Uterus (tissue), 4 donors: ENCODE results near the gene PPP1R7. TPM values are rescaled to one million over a fixed set of nuclear protein-coding genes. Genes with fewer than 3 reads are reported as not detected.

Experiments used
- DNase-seq, 2 donors: peaks; one replicate each; pipeline ENCODE4 v3.0.0-alpha.2; 2019 to 2020
- H3K27ac ChIP-seq, 2 donors: fragments of 200-600 bp; sonication (generic); 1 replicate in 1 of 2; 2 replicates in 1 of 2; pipeline ENCODE4 v1.5.1; 2016 to 2018
- H3K27me3 ChIP-seq, 2 donors: fragments of 200-600 bp; sonication (generic); one replicate each; pipeline ENCODE4 v1.5.1; 2018 to 2019; ENCODE audit warnings: control low read depth in 1 of 2
- H3K36me3 ChIP-seq, 2 donors: fragments of 200-600 bp; sonication (generic); one replicate each; pipeline ENCODE4 v1.5.1; 2019; ENCODE audit warnings: control low read depth in 1 of 2
- H3K4me1 ChIP-seq, 2 donors: fragments of 200-600 bp; sonication (generic); one replicate each; pipeline ENCODE4 v1.5.1; 2018 to 2019; ENCODE audit warnings: control low read depth in 1 of 2
- H3K4me3 ChIP-seq, 2 donors: fragments of 200-600 bp; sonication (generic); 1 replicate in 1 of 2; 2 replicates in 1 of 2; pipeline ENCODE4 v1.5.1; 2018 to 2019; ENCODE audit warnings: mild to moderate bottlenecking in 1 of 2
- H3K9me3 ChIP-seq, 2 donors: fragments of 200-600 bp; sonication (generic); one replicate each; pipeline ENCODE4 v1.5.1; 2019; ENCODE audit warnings: control low read depth in 1 of 2
- POLR2A ChIP-seq, 2 donors: fragments of 450-650 bp; IDR thresholded peaks; one replicate each; pipeline ENCODE4 v1.6.1; 2016; ENCODE audit warnings: antibody characterized with exemption in 2 of 2, mild to moderate bottlenecking in 1 of 2, moderate library complexity in 1 of 2
- intact Hi-C: fragments of 100-400 bp; cut with DNase I; formaldehyde crosslinking; loops from one replicate; pipeline ENCODE4 v1.15.1; 2023; ENCODE audit warnings: low total_unique reads
- total RNA-seq, 4 donors: library from RNA; depleted of rRNA in 3 of 4; stranded (reverse); fragments of >200 nt in 3 of 4; gene quantifications; one replicate each; pipeline versions ENCODE4 v1.1.0 to v1.2.4, GENCODE V29; 2014 to 2023
- TF ChIP-seq, protein P1 (sequence below), 4 experiments: fragments of 200-600 bp in 2 of 4; fragments of 450-650 bp in 2 of 4; sonication (generic) in 2 of 4; IDR thresholded peaks; one replicate each; pipeline ENCODE4 v1.5.1; 2016 to 2019; ENCODE audit warnings: antibody characterized with exemption in 4 of 4, mild to moderate bottlenecking in 2 of 4, moderate library complexity in 1 of 4
- donor health status: DM: yes; HTN: yes; CAD: no.

PPP1R7 gene
- total RNA-seq, 4 donors from 2014 or later = 8.5 to 43.6 (median 30.0) TPM

DNA sequence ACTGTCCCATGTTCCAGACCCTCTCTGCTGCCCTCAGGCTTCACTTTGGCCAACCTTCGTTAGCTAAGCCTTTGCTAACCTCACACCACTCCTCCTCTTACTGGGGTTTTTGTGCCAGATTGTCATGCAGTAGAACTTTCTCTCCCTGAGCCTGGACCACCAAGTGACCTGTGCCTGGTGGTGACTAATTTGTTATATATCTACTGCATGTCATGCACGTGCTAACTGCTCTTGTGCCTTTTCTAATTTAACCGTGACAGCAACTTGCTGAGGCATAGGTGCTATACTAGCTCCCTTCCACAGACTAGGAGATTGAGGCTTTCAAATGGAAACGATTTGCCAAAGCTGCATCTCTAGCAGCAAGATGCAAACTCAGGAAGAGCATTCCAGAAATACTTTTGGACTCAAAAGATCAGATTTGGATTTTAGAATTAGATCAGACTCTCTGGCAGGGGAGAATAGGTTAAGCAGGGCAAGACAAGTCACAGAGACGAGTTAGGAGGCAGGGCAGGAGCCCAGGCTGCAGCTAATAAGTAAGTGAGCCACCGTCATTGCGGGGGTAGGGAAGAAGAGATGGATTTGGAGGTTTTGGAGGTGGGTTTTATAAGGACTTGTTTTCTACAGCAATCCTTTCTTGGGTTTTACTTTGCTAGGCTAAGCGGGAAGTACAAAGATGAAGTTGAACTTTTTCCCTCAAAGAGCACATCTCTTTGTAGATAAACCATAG, 1.8 kb downstream of the PPP1R7 start:
- no peak overlapping the region for H3K27ac ChIP-seq
- DNase-seq = no peak
- H3K27me3 ChIP-seq = no peaks in the 10 kb centered on the region
- H3K4me1 ChIP-seq = peaks cover 0 to 4% of the 10 kb centered on the region in 2 donors
- H3K36me3 ChIP-seq = no peaks in the 10 kb centered on the region
- no peaks in the 10 kb centered on the region for H3K9me3 ChIP-seq
- intact Hi-C loops = no loop called here
- TF ChIP-seq, protein P1, sequence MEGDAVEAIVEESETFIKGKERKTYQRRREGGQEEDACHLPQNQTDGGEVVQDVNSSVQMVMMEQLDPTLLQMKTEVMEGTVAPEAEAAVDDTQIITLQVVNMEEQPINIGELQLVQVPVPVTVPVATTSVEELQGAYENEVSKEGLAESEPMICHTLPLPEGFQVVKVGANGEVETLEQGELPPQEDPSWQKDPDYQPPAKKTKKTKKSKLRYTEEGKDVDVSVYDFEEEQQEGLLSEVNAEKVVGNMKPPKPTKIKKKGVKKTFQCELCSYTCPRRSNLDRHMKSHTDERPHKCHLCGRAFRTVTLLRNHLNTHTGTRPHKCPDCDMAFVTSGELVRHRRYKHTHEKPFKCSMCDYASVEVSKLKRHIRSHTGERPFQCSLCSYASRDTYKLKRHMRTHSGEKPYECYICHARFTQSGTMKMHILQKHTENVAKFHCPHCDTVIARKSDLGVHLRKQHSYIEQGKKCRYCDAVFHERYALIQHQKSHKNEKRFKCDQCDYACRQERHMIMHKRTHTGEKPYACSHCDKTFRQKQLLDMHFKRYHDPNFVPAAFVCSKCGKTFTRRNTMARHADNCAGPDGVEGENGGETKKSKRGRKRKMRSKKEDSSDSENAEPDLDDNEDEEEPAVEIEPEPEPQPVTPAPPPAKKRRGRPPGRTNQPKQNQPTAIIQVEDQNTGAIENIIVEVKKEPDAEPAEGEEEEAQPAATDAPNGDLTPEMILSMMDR (IDR thresholded peaks at IDR 0.05) = no peak
- TF ChIP-seq POLR2A (IDR thresholded peaks at IDR 0.05) = no peak
- no peak overlapping the region for H3K4me3 ChIP-seq

DNA sequence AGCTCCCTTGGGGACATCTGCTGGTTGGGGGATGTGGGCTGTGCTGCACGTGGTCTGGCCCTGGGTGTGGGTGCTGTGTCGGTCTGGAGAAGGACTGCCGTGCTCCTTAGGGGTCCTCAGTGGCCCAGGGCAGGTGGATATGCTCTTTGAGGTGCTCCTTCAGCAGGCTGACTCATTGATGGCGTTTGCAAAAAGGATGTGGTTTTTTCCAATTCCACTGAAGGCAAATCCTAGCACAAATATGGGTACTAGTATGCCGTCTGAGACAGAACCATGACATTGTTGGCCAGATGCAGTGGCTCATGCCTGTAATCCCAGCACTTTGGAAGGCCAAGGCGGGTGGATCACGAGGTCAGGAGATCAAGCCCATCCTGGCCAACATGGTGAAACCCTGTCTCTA, 3.3 kb downstream of the PPP1R7 start:
- Histone ChIP-seq H3K36me3 (no peaks in the 10 kb centered on the region), H3K27ac (no peak overlapping the region), H3K4me1 (peaks cover 0 to under 1% of the 10 kb centered on the region in 2 donors), H3K27me3 (no peaks in the 10 kb centered on the region), H3K4me3 (no peak overlapping the region), H3K9me3 (no peaks in the 10 kb centered on the region)
- intact Hi-C loops = no loop called here
- DNase-seq = no peak
- no peak for TF ChIP-seq POLR2A (IDR thresholded peaks at IDR 0.05)
- TF ChIP-seq, protein P1 (IDR thresholded peaks at IDR 0.05) = no peak

DNA sequence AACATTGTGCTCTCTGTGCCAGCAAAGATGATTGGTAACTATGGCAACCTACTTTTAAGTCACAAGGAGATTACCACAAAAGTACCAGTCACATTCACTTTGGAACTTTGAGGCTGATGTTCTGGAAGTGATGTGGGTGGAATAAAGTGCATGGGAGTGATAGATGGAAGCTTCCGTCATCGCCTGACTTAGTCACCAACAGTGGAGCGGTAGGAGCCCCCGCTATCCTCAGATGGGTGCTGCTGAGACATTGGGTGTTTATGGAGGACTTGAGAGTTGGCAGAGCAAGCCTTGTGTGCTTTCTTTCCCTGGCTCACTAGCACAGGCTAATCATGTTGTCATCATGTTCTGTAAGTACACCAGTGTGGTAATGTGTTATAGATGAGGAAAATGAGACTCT, 4.6 kb downstream of the PPP1R7 start:
- Histone ChIP-seq H3K9me3 (no peaks in the 10 kb centered on the region), H3K27me3 (no peaks in the 10 kb centered on the region), H3K4me3 (no peak overlapping the region), H3K4me1 (no peaks in the 10 kb centered on the region), H3K27ac (no peak overlapping the region), H3K36me3 (no peaks in the 10 kb centered on the region)
- intact Hi-C loops = no loop called here
- TF ChIP-seq, protein P1 (IDR thresholded peaks at IDR 0.05) = no peak
- TF ChIP-seq POLR2A (IDR thresholded peaks at IDR 0.05) = no peak
- no peak for DNase-seq

DNA sequence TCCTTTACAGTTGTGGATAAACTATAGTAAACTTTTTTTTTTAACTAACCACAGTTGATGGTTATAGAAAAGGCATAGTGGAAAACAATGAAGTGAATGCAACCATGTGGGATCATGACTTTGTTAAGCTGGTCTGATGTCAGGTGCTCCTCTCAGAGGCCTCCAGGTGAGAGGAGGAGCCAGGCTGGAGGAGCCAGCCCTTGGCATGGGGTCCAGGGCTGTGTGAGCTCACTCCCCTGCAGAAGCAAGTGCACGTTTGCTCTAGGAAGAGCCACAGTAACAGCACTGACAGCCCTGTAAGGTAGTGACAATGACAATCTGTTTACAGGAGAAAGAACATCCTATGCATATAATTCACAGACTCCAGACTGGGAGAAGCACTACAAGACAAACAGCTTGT, 5.7 kb downstream of the PPP1R7 start:
- no peak overlapping the region for H3K27ac ChIP-seq
- DNase-seq = no peak
- H3K27me3 ChIP-seq = no peaks in the 10 kb centered on the region
- H3K36me3 ChIP-seq = no peaks in the 10 kb centered on the region
- H3K4me3 ChIP-seq = no peak overlapping the region
- no peaks in the 10 kb centered on the region for H3K4me1 ChIP-seq
- intact Hi-C loops = no loop called here
- TF ChIP-seq, protein P1 (IDR thresholded peaks at IDR 0.05) = no peak
- no peak for TF ChIP-seq POLR2A (IDR thresholded peaks at IDR 0.05)
- no peaks in the 10 kb centered on the region for H3K9me3 ChIP-seq

DNA sequence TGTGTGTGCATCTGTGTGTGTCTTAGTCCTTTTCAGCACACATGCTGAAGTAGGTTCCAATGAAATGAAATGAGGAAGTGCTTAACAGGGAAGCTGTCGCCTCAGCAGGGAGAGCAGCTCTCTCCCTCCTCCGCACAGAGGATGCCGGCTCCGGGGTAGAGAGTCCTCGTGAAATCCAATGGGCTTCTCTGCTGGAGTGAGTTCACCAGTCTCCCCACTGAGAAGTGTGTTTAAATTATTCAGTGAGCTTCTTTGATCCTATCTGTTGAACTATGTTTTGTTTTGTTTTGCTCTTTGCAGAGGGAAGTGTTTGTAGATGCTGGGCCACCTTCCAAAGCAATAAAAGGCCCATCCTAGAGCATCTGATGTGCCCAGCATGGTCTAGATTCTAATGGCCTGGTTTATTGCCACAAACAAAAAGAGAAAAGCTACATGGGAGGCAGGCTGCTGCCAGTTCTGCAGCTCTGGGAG, 6.7 kb downstream of the PPP1R7 start:
- no peaks in the 10 kb centered on the region for H3K36me3 ChIP-seq
- TF ChIP-seq POLR2A (IDR thresholded peaks at IDR 0.05) = no peak
- TF ChIP-seq, protein P1 (IDR thresholded peaks at IDR 0.05) = no peak
- intact Hi-C loops = no loop called here
- H3K9me3 ChIP-seq = no peaks in the 10 kb centered on the region
- H3K4me3 ChIP-seq = no peak overlapping the region
- no peak overlapping the region for H3K27ac ChIP-seq
- DNase-seq = no peak
- peaks cover 0 to 6% of the 10 kb centered on the region in 2 donors for H3K4me1 ChIP-seq
- no peaks in the 10 kb centered on the region for H3K27me3 ChIP-seq
